Activated T-cell treated with anti-CD3 and anti-CD28 coated beads for 4 hours (primary cell): ENCODE data around the gene TNFRSF12A.

Experiments
- DNase-seq: peaks from one replicate; pipeline ENCODE4 v3.0.0-alpha.2; 2020

TNFRSF12A gene

GRCh38 chr16:3070608-3071111 is 50.5 kb downstream of the TNFRSF12A start:
- DNase-seq, result no peak

- no peak for DNase-seq
These were observed 51.5 kb downstream of the TNFRSF12A start for GRCh38 chr16:3071655-3072054.
